AG09309 (cell line): ENCODE measurements around the gene ZFP91.

Source experiments
- DNase-seq: peaks from one replicate; pipeline ENCODE4 v3.0.0-alpha.2; 2010; ENCODE audit warnings: low read depth
- H3K4me3 ChIP-seq: 2 replicates; pipeline ENCODE4 v1.5.1; 2011; ENCODE audit warnings: mild to moderate bottlenecking, low read depth, low read length, moderate library complexity; ENCODE audit not compliant: control insufficient read depth
- CTCF ChIP-seq: IDR thresholded peaks from 2 replicates; pipeline ENCODE4 v1.5.1; 2011; ENCODE audit warnings: mild to moderate bottlenecking, low read depth, low read length, inconsistent platforms; ENCODE audit not compliant: insufficient read depth, control insufficient read depth; ENCODE audit errors: missing control alignments

The ZFP91 gene

GRCh38 chr11:58641803-58642581, 63.1 kb downstream of the ZFP91 start:
- DNase-seq: no peak
- no peak for TF ChIP-seq CTCF
- no peak overlapping the region for H3K4me3 ChIP-seq

GRCh38 chr11:58645854-58646253, 67.0 kb downstream of the ZFP91 start:
- DNase-seq: no peak
- no peak overlapping the region for H3K4me3 ChIP-seq
- TF ChIP-seq CTCF: no peak

- DNase-seq: no peak
- no peak overlapping the region for H3K4me3 ChIP-seq
- TF ChIP-seq CTCF: no peak
Measured at GRCh38 chr11:58647141-58647699, 68.4 kb downstream of the ZFP91 start.

GRCh38 chr11:58647866-58648265, 69.0 kb downstream of the ZFP91 start:
- DNase-seq: no peak

GRCh38 chr11:58649623-58650022, 70.8 kb downstream of the ZFP91 start:
- TF ChIP-seq CTCF: no peak
- H3K4me3 ChIP-seq: no peak overlapping the region
- no peak for DNase-seq

More at GRCh38 chr11:58647866-58648265, 69.0 kb downstream of the ZFP91 start:
- no peak overlapping the region for H3K4me3 ChIP-seq
- TF ChIP-seq CTCF: no peak

- no peak for DNase-seq
- no peak for TF ChIP-seq CTCF
- H3K4me3 ChIP-seq: no peak overlapping the region
Measured at GRCh38 chr11:58650496-58650895, 71.6 kb downstream of the ZFP91 start.

GRCh38 chr11:58652726-58653280, 73.9 kb downstream of the ZFP91 start:
- H3K4me3 ChIP-seq: no peak overlapping the region
- no peak for TF ChIP-seq CTCF
- DNase-seq: no peak
